ENCODE data around the gene FLOT2.

Gene FLOT2

GRCh38 chr17:28861393-28862203 is 35.9 kb downstream of the FLOT2 start:
- no peak overlapping the region for H3K4me3 ChIP-seq (replicated peaks; ENCODE audit: low read depth, low read length)
- no peaks in the 10 kb centered on the region for H3K27me3 ChIP-seq (replicated peaks; ENCODE audit: control insufficient read depth, insufficient read depth, low read length)
- no peak for DNase-seq (ENCODE audit: extremely low read depth, insufficient read length)
- TF ChIP-seq CTCF (IDR thresholded peaks at IDR 0.05; ENCODE audit: insufficient read depth, low read length, poor library complexity, severe bottlenecking) = no peak
- H3K36me3 ChIP-seq (ENCODE audit: control insufficient read depth, insufficient read depth, low read length) = peaks cover 13% of the 10 kb centered on the region

- H3K36me3 ChIP-seq (ENCODE audit: control insufficient read depth, insufficient read depth, low read length) = peaks cover 13% of the 10 kb centered on the region
- TF ChIP-seq CTCF (IDR thresholded peaks at IDR 0.05; ENCODE audit: insufficient read depth, low read length, poor library complexity, severe bottlenecking) = no peak
- no peak overlapping the region for H3K4me3 ChIP-seq (replicated peaks; ENCODE audit: low read depth, low read length)
- H3K27me3 ChIP-seq (replicated peaks; ENCODE audit: control insufficient read depth, insufficient read depth, low read length) = no peaks in the 10 kb centered on the region
- DNase-seq (ENCODE audit: extremely low read depth, insufficient read length) = no peak
Observed at GRCh38 chr17:28860363-28860808, 37.1 kb downstream of the FLOT2 start.

- no peak for TF ChIP-seq CTCF (IDR thresholded peaks at IDR 0.05; ENCODE audit: insufficient read depth, low read length, poor library complexity, severe bottlenecking)
- Histone ChIP-seq H3K27me3 (replicated peaks; ENCODE audit: control insufficient read depth, insufficient read depth, low read length) (no peaks in the 10 kb centered on the region), H3K36me3 (ENCODE audit: control insufficient read depth, insufficient read depth, low read length) (peaks cover 13% of the 10 kb centered on the region), H3K4me3 (replicated peaks; ENCODE audit: low read depth, low read length) (no peak overlapping the region)
- no peak for DNase-seq (ENCODE audit: extremely low read depth, insufficient read length)
Observed at GRCh38 chr17:28858801-28859355, 38.7 kb downstream of the FLOT2 start.

GRCh38 chr17:28857905-28858800 is 39.4 kb downstream of the FLOT2 start:
- H3K4me3 ChIP-seq (replicated peaks; ENCODE audit: low read depth, low read length) = no peak overlapping the region
- no peak for TF ChIP-seq CTCF (IDR thresholded peaks at IDR 0.05; ENCODE audit: insufficient read depth, low read length, poor library complexity, severe bottlenecking)
- DNase-seq (ENCODE audit: extremely low read depth, insufficient read length) = no peak

GRCh38 chr17:28856028-28856574 is 41.4 kb downstream of the FLOT2 start:
- no peak for DNase-seq (ENCODE audit: extremely low read depth, insufficient read length)
- H3K27me3 ChIP-seq (replicated peaks; ENCODE audit: control insufficient read depth, insufficient read depth, low read length) = no peaks in the 10 kb centered on the region
- no peak overlapping the region for H3K4me3 ChIP-seq (replicated peaks; ENCODE audit: low read depth, low read length)
- peaks cover 13% of the 10 kb centered on the region for H3K36me3 ChIP-seq (ENCODE audit: control insufficient read depth, insufficient read depth, low read length)
- no peak for TF ChIP-seq CTCF (IDR thresholded peaks at IDR 0.05; ENCODE audit: insufficient read depth, low read length, poor library complexity, severe bottlenecking)

More at GRCh38 chr17:28857905-28858800, 39.4 kb downstream of the FLOT2 start:
- Histone ChIP-seq H3K27me3 (replicated peaks; ENCODE audit: control insufficient read depth, insufficient read depth, low read length) (no peaks in the 10 kb centered on the region), H3K36me3 (ENCODE audit: control insufficient read depth, insufficient read depth, low read length) (peaks cover 13% of the 10 kb centered on the region)
